Femur (tissue), 1 donor: ENCODE results near the gene HK2.

Experiments
- DNase-seq: peaks from one replicate; pipeline ENCODE4 v3.0.0-alpha.2; 2017

The HK2 gene

DNA sequence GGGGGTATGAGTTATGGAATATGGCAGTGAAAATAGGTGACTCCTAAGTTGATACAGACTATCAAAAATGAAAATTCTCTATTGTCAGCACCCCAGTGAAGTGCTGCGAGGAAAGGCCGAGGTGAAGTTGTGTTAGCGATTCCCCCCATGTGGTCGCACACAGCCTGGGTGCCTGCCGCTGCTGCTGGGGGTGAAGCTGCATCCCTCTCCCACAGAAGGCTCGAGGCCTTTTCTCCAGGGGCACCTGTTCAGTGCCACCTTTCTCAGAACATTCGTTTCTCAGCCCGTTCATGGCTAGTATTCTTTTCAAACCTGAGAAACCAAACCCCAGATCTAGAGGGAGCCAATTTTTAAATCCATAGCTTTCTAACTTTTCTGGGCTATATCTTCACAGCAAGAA is 23.8 kb downstream of the HK2 start:
- no peak for DNase-seq

DNA sequence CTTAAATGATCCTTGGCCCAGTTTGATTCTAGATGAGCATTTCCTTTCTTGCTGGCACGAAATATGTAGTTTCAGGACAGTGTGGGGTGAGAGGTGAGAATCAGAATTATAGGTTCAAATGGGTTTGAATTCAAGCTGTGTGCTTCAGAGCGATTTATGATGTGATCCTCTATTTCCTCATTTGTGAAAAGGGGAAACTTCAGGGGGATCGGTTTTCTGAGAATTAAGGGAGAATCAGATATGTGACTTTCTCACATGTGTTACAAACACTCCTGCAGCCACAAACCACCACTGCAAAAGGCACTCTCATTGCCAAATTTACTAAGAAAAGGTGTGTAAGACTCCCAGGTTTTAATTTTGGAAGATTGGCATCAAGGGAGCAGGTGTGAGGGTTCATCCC is 24.4 kb downstream of the HK2 start:
- DNase-seq: no peak

DNA sequence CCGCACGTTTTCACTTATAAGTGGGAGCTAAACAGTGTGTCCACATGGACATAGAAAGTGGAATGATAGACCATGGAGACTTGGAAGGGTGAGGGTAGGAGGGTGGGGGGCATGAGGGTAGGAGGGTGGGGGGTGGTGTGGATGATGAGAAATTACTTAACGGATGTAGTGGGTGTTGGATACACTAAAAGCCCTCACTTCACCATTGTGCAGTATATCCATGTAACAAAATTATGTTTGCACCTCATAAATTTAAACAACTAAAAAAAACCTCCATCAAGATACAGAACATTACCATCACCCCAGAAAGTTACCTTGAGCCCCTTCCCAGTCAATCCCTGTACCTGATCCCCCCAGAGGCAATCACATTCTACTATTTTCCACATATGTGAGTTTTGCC is 26.2 kb downstream of the HK2 start:
- no peak for DNase-seq

DNA sequence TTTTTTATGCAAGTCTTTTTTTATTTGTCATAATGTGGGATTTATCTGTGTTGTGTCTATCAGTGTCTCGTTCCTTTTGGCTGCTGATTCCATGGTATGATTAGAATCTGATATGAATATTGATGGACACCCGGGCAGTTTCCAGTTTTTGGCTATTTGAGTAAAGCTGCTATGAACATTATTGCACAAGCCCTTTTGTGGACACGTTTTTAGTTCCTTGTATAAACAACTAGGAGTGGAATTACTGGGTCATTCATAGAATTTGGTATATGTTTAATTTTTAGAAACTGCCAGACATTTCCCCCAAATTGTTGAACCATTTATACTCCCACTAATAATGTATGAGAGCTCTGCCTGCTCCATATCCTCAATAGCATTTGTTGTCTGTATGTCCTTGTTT is 26.6 kb downstream of the HK2 start:
- DNase-seq: no peak

DNA sequence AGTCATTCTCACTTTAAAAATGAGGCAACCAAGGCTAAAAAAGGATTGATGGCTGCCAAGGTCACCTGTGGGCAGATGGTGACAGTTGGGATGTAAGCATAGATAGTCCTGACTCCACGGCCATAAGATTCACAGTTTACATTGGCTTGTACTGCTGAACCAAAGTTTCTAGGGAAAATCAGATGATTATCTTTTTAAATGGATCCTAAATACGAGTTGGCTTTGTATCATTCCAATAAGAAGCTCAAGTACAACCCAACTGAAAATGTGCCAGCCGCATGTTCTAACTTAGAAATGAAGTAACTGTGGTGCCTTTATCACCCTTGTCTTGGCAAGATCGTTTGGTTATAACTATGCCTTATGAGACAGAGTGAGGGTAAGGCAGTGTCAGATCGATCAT is 27.6 kb downstream of the HK2 start:
- no peak for DNase-seq

DNA sequence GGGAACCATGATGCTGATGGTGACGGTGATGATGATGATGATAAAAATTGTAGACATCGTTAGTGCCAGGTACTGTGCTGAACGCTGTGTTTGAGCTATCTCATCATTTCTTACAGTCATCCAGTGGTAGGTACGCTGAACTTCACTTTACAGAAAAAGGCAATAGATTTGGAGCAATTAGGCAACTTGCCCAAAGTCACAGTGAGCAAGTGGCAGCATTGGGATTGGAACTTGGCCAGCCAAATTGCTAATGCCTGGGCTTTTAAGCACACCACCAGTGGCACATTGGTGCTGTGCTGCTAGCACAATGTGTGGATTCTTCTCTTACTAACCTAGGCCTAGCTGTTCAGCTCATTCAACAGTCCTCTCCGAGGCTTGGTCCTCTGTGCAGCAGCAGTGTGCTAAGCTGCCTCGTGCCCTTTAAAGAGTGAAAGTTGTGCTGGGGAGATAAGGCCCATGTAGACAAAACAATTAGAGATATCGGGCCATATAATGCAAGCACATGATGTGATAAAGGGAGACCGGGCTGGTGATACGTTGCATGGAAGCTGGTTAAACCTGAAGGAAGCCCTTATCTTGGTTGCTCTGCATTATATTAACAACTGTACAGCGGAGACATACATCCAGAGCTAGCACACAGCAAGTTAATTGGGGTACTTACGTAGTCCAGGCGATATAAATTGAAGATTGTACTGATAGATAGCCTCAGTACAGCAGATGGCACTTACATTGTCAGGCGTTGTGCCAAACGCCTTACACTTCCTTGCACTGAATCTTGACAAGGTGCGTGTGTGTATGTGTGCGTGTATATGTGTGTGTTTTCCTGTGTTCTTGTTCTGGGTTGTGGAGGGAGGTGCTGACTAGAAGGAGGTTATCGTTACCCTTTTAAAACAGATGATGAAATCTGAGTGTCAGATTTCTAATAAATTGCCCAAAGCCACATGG is 28.4 kb downstream of the HK2 start:
- DNase-seq: no peak

DNA sequence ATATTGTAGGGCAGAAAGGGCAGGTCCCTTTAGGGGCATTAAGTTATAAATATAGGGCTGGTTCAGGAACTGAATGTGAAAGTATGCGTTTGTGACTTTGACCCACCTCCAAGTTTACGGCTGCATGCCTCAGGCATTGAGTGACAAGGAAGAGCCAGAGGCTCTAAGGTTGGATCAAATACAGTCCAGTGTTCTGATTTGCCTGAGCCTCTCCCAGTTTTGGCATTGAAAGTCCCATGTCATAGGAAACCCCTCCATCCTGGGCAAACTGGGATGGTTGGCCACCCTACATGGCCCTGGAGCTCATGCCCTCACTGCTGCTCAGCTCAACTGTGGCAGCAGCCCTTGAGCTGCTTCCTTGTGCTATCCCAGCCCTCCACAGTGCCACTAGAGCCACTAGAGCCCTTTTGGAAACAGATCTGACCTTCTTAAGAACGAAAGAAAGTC is 29.9 kb downstream of the HK2 start:
- DNase-seq: no peak

DNA sequence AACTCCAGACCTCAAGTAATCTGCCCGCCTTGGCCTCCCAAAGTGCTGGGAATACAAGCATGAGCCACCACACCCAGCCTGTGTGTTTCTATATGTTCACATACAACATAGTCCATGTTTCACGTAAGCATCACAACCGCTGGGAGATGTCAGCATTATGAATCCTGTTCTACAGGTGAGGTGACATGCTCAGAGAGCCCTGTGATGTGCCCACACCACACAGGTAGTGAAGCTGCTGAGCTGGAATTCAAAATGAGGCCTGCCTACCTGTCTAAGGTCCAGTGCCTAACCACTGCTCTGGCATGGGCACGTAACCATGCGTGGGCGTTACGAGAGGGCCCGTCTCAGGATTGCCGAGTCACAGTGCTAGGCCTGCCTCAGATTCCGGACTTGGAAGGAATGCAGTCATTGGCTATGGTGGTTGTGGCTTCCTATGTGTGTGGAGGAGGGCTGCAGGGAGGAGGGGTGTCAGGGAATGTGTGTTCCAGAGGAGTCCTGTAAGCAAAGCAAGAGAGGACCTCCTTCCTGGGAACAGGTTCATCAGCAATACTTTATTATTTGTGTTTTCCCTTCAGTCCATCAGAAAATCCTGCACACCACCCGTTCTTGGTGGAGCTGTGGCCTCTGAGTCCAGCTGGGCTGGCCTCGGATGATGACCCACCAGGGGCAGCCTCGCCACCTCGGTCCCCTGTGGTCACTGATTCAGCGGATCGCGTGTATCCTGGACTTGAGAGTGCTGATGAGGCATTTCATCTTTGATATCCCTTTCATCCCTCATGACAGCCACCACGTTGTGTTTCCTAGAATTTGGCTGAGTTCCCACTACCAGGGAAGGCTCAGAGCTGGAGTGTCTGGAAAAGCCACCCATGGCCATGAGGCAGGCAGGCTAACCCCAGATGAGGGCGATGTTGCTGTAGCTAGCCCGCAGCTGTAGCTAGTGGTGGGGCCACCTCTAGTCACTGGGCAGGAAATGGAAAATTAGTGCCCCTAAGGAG is 31.1 kb downstream of the HK2 start:
- no peak for DNase-seq

DNA sequence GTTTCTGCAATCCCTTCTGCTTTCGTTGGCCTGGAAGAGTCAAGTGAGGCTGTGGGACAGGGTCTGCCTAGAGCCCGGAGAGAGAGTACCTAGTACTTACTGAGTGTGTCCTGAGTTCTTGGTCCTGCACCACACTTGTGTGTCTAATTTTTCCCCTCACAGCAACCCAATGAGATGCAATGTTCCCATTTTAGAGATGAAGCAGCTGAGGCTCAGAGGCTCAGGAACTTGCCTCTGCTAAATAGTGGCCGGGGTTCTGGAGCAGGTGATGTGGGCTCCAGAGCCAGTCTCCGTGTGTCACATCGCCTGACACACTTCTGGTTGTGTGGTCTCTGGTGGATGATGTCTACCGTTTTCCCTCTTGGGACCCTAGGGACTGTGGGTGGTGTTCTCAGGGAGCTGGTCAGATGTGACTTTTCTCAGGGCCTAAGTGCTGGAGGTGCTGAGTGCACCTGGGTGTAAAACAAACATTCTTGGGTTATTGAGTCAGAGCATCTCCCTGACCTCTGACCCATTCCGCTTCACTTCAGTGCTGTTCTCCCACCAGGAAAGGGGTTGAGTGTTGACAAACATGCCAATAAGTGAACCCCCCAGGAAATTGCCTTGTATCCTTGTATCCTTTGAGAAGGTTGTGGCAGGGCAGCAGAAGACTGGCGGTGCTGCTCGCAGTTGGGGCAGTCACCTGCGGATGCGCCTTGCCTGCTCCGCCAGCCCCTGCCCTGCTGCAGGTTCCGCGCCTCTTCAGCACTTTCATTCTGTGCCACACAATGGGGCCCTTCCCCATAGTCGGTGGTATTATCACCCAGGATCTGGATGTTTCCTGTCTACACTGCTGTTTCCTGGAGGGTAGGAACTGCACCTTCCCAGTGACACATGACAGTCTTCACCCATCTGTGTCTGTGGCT is 32.1 kb downstream of the HK2 start:
- no peak for DNase-seq

DNA sequence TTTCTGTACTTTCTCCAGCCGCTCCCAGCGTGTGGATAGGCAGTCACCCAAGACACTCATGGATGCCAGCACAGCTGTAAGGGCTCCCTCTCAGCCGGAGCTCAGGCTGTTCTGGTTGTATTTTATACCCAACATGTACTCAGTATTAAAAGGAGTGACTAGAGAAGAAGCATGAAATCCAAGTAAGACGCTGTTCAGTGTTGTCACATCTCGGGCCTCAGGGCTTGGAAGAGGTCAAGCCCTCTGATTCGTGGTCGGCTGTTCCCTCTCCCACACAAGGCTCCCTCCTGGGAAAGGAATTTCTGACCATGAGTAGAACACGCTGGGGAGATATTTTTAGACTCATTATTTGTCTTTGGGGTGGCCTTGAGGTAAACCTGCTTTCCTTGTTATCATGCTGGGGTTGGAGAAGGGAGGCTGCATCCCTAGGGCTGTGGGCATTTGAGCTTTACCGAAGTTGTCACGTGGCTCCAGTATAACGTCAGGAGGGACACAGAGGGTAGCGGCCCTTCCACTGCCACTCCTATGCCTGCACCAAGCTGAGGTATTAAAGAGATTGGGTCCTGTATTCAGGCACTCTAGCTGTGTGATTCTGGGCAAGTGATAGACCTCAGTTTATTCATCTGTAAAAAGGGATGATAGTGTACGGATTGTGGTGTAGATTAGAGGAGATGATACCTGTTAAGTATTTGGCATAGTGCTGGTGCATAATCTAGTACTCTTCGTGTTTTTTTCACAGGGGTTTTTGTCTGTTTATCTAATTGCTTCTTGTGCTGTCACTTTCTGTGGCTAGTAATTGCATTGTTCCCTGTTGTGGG is 34.1 kb downstream of the HK2 start:
- DNase-seq: no peak

DNA sequence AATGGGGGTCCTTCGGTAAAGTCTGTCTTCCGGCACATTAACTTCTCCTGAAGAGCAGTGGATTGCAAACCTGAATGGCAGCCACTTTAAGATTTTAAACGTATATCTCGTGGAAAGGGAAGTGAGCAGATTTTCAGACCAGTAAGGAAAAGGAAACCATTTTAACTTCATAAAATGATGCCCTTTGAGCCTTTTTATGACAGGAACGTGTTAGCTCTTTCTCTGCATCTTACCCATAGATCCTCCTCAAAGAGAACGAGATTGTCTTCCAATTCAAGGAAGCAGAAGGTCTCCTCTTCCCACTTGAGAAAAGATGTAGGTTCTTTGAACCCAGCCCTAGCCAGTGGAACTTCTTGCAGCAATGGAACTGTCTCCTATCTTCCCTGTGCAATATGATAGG is 35.6 kb downstream of the HK2 start:
- no peak for DNase-seq

DNA sequence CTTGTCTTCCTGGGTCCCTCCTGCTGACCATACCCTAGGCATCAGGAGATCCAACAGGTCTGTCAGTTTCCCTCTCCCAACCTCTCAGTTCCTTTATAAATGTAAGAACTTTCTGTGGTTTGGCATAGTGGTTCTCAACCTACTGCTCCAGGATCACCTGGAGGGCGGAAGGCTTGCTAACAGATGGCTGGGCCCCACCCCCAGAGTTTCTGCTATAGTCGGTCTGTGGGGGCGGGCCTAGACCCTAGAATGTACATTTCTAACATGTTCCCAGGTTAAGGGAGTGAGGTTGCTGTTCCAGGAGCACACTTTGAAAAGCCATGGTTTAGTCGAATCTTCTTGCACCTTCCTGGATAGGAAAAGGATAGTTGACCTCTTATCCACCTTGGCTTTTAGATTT is 37.0 kb downstream of the HK2 start:
- no peak for DNase-seq

DNA sequence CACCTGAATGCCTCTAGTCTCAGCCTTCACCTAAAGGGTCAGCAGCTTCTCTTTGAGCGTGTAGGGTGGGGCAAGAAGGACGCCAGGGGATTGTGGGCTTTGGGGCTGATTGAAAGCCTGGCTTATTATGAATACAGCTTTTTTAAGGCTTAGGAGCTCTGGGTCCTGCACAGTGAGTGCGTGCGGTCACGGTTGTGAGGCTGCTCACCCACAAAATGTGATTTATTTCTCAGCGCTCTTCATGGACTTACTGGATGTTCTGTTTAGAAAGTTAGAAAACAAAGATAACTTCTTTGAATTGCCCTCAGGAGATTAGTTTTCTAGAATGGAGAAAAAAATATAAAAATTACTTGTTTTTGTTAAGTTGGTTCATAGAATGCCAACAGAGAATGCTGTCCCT is 37.5 kb downstream of the HK2 start:
- no peak for DNase-seq

DNA sequence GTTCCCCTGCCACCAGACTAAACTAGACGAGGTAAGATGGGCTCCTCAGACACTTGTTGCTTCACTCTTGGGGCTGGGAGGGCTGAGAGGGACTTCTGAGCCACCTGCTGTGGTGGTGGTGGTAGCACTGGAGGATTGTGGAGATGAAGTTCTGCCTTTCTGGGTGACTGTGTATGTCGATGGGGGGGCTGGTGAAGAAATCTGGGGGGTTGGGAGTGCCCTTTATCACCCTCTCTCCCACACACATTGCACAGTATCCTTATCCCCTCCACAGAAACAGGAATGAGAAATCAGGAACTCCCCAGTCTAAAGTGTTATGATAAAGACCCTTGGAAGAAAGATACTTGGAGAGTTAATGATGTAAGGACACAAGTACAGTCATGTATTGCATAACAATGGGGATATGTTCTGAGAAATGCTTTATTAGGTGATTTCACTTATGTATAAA is 38.5 kb downstream of the HK2 start:
- DNase-seq: no peak

DNA sequence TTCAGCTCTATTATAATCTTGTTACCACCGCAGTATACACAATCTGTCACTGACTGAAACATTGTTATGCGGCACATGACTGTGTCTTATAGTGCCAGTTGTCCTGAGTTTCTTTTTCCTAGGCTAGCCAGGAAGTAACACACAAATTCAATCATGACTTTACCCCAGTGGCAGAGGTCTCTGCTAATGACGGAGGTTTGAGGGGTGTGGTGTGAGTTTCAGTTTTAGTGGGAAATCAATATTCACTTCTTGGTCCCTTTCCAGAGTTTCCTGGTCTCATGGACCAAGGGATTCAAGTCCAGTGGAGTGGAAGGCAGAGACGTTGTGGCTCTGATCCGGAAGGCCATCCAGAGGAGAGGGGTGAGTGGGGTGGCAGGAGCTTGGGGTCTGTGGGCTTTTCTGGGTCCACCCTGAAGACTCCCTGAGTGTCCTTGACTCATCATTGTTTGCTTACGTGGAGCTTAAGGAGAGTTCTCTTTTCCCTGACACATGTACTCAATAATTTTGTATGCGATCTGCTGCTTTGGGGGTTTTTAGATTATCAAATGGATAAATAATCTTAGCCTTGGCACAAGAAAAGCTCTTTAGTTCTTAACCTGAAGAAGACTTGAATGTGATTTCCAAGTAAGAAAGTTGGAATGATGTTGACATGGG is 39.2 kb downstream of the HK2 start:
- DNase-seq: no peak

DNA sequence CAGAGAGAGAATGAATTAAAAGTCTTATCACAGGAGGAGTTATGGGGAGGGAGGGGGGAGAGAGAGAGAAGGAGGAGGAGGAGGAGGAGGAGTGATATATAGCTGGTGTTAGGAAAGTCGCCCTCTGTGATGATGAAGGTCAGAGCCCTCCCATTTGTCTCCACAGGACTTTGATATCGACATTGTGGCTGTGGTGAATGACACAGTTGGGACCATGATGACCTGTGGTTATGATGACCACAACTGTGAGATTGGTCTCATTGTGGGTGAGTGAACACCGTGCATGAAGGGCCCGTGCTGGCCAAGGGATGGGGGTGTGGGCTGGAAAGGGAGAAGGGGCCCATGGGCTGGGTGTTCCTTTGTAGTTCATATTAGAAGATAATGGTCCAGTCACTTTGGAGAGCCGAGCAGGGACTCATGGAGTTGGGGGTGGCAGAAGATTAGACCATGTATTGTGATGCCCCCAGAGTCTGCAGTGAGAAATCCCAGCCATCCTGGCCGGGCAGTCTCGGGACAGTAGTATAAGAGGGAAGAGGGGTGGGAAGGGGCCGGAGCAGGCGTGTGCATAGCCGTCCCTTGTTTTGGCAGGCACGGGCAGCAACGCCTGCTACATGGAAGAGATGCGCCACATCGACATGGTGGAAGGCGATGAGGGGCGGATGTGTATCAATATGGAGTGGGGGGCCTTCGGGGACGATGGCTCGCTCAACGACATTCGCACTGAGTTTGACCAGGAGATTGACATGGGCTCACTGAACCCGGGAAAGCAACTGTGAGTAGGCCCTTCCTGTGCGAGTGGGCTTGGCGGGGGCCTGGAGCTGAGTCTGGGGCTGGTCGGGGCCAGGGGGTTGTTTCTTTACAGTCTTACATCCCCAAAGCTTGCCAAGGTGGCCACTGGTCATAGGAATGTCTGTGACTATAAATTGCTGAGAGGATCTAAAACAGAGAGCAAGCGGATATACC is 40.0 kb downstream of the HK2 start:
- DNase-seq: no peak

DNA sequence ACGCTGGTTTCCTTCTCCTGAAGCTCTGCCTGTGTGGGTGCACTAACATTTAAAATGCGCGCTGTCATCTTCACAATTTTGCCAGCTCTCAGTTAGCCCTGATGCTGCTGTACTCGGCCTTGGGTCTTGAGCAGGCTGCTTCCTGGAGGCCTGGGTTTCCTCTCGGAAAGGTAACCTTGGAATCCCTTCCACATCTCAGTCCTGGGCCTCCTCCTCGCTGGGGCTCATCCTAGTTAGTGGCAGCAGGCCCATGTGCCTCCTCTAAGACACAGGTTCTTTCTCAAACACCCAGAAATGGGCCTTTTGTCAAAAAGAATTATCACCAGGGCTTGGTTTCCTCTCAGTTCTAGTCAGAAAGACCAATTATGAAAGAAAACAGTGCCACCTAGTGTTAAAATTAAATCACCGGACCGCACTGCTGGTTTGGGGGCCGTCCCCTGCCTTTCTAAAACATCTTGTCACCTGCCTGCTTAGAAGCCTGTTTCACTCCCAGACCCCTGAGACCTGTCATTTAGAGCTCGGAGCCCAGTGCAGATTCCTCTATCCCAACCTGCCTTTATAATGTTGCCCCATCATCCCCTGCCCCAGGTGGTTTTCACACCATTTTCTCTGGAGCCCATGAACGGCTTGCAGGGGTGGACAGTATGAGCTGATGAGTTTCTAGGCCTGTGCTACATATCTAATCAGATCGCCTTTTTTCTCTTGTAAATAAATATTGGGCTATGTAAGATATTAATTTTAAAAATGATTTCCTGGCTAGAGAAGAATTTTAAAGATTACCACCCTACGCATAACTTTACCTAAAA is 42.4 kb downstream of the HK2 start:
- DNase-seq: peak; percentile 36

DNA sequence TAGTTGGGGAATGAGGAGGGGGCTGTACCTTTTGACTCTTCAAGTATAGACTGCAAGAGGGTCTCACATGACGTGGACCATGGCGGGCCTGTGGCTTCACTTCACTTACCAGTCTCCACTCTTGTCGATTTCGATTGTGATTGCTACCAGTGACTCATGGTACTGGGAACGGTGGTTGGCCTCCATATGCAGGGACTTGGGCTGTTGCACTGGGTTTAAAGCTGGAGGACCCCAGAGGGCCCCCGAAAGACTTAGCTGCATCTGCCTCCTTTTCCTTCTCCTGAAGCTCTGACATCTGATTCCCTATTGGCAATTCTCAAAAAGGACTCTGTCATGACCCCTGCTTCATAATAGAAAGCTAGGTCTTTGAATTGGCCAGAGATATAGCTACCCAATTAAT is 43.4 kb downstream of the HK2 start:
- no peak for DNase-seq
